Measurements from ENCODE around the gene GAREM1.

DNA sequence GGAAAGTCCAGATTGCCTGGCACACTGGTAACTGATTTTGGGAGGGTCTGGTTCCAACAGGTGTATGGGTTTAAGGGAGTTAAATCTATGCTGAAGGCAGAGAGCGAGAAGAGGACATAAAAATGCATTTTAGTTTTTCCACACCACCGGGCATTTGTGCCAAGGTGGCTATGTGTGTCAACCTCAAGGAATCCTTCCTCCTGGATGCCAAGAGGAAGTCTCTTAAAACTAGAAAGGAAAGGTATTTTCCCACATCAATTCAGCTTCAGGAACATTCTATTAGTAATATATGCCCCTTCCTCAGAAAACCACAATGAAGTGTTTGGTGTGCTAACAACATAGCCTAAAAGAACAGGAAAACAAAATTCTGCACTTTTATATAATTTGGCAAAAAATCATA, 5.4 kb upstream of the GAREM1 start:
- TF ChIP-seq, protein P1, sequence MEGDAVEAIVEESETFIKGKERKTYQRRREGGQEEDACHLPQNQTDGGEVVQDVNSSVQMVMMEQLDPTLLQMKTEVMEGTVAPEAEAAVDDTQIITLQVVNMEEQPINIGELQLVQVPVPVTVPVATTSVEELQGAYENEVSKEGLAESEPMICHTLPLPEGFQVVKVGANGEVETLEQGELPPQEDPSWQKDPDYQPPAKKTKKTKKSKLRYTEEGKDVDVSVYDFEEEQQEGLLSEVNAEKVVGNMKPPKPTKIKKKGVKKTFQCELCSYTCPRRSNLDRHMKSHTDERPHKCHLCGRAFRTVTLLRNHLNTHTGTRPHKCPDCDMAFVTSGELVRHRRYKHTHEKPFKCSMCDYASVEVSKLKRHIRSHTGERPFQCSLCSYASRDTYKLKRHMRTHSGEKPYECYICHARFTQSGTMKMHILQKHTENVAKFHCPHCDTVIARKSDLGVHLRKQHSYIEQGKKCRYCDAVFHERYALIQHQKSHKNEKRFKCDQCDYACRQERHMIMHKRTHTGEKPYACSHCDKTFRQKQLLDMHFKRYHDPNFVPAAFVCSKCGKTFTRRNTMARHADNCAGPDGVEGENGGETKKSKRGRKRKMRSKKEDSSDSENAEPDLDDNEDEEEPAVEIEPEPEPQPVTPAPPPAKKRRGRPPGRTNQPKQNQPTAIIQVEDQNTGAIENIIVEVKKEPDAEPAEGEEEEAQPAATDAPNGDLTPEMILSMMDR (conservative IDR thresholded peaks at IDR 0.05 in 1 of 2, IDR thresholded peaks at IDR 0.05 in 1 of 2; ENCODE audit: low read depth in 1 of 2, low read length in 2 of 2): no peak
- TF ChIP-seq EZH2 (IDR thresholded peaks at IDR 0.05; ENCODE audit: low read length, missing control alignments): no peak
